Measurements from ENCODE around the gene CXorf66.
"Not testable (repeated sequence)": the region's sequence is repeated elsewhere in the genome, so short reads cannot be mapped to it uniquely, and the experiment has no call there.

The CXorf66 gene

DNA sequence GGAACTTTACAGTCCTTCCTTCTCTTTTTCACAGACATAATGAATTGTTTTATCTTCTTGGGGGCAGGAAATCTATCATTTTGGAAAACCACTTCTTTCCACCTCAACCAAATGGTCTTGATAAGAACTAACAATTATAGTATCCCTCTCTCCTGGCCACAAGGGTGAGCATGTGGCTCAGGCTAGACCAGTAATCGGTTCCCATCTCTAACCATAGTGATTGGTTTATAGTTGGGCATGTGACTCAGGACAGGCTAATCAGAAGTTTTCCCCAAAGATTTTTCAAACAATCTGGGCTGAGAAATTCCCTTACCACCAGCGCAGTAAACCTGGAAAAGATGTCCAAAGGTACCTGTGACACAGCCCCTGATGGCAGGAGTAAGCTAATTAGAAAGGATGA lies 4.0 kb upstream of the CXorf66 start:
- H3K4me3 ChIP-seq (ENCODE audit: low read depth, low read length) = no peak overlapping the region
- TF ChIP-seq, protein P1, sequence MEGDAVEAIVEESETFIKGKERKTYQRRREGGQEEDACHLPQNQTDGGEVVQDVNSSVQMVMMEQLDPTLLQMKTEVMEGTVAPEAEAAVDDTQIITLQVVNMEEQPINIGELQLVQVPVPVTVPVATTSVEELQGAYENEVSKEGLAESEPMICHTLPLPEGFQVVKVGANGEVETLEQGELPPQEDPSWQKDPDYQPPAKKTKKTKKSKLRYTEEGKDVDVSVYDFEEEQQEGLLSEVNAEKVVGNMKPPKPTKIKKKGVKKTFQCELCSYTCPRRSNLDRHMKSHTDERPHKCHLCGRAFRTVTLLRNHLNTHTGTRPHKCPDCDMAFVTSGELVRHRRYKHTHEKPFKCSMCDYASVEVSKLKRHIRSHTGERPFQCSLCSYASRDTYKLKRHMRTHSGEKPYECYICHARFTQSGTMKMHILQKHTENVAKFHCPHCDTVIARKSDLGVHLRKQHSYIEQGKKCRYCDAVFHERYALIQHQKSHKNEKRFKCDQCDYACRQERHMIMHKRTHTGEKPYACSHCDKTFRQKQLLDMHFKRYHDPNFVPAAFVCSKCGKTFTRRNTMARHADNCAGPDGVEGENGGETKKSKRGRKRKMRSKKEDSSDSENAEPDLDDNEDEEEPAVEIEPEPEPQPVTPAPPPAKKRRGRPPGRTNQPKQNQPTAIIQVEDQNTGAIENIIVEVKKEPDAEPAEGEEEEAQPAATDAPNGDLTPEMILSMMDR (IDR thresholded peaks at IDR 0.05; ENCODE audit: low read depth, low read length, missing control alignments) = no peak
- no peak for DNase-seq (ENCODE audit: low read depth)

DNA sequence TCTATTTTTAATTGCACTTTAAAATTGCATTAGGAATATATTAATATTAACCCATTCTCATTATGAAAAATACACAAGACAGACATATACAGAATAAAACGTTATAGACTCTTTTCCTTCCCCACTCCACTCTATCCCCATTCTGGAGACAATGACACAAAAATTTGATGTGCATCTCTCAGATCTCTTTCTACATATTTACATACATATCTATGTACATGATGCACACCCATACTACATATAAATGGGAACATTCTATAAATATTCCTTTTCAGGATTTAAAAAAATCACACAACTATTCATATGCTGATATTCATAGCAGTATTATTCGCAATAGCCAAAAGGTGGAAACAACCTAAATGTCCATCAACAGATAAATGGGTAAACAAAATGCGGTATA lies 2.4 kb upstream of the CXorf66 start:
- TF ChIP-seq, protein P1 (IDR thresholded peaks at IDR 0.05; ENCODE audit: low read depth, low read length, missing control alignments) = no peak
- no peak overlapping the region for H3K4me3 ChIP-seq (ENCODE audit: low read depth, low read length)
- DNase-seq (ENCODE audit: low read depth) = no peak

DNA sequence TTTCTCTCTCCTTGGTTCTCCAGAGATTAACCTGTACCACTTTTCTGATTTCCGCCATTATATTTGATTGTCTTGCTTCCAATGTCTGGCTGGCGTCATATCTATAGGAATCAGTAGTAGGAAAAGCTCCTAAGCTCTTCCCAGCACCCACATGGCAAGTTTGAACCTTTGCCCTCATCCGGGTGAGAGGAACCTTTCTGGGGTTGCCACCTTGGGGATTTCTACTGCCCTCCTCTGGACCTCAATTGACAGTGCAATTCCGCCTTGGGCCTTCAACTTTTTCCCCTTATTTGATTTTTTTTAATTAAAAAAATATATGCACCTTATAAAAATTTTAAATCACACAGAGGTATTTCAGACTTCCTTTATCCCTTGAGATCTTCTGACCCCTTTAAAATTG lies 2.0 kb upstream of the CXorf66 start:
- H3K4me3 ChIP-seq (ENCODE audit: low read depth, low read length) = no peak overlapping the region
- no peak for DNase-seq (ENCODE audit: low read depth)
- TF ChIP-seq, protein P1 (IDR thresholded peaks at IDR 0.05; ENCODE audit: low read depth, low read length, missing control alignments) = peak; percentile 46

DNA sequence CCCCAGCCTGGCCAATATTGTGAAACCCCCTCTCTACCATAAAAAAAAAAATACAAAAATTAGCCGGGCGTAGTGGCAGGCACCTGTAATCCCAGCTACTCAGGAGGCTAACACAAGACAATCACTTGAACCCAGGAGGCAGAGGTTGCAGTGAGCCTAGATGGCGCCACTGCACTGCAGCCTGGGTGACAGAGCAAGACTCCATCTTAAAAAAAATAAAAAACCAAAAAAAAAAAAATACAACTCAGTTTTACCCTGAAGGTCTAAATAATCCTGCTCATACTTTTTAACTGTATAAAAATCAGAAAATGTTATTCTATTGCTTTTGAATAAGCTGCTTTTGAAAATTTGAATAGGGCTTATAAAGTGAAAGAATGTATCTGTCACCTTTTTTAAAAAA lies 838 bp upstream of the CXorf66 start:
- not testable (repeated sequence) for H3K4me3 ChIP-seq (ENCODE audit: low read depth, low read length); DNase-seq (ENCODE audit: low read depth)
- TF ChIP-seq, protein P1 (IDR thresholded peaks at IDR 0.05; ENCODE audit: low read depth, low read length, missing control alignments) = peak; percentile 22

DNA sequence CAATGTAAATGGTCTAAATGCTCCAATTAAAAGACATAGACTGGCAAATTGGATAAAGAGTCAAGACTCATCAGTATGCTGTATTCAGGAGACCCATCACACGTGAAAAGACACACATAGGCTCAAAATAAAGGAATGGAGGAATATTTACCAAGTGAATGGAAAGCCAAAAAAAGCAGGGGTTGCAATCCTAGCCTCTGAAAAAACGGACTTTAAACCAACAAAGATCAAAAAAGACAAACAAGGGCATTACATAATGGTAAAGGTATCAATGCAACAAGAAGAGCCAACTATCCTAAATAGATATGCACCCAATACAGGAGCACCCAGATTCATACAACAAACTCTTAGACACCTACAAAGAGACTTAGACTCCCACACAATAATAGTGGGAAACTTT lies 4.2 kb downstream of the CXorf66 start:
- not testable (repeated sequence) for H3K4me3 ChIP-seq (ENCODE audit: low read depth, low read length); DNase-seq (ENCODE audit: low read depth)

DNA sequence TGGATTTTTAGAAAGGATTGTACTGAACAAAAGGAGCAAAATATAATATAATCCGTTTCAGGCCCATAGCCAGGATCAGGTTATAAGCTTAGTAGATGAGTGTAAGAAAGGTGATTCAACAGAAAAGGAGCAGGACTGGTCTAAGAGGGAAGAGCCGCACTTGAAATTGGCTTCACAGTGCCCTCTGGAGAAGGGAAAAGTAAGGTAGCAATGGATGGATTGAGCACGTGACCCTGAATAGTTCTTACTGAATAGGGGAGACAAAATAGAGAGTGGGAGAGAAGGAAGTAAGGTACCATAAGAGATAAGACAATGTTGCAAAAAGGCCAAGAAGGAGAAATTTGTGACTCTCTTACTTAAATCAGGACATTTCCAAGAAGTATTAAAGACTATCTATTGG lies 15.6 kb downstream of the CXorf66 start:
- TF ChIP-seq, protein P1 (IDR thresholded peaks at IDR 0.05; ENCODE audit: low read depth, low read length, missing control alignments) = no peak
- DNase-seq (ENCODE audit: low read depth) = no peak

DNA sequence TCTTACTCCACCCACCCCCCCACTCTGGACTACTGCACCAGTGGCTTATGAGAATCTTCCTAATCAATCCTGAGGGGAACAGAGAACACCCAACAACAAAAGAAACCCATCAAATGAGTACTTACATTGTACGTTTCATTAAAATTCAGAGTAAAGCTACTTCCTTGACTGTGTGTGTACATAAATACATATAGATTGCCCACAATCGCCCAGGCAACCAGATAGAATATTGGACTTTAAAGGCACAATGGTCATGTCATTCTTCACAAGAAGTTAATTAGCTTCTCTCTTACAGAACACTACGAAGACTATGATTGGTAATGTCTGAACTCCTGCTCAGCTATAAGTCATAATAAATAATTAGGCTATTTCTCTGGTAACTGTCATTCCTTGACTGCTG lies 20.2 kb downstream of the CXorf66 start:
- no peak for DNase-seq (ENCODE audit: low read depth)
- H3K4me3 ChIP-seq (ENCODE audit: low read depth, low read length) = no peak overlapping the region
- TF ChIP-seq, protein P1 (IDR thresholded peaks at IDR 0.05; ENCODE audit: low read depth, low read length, missing control alignments) = no peak

More for the DNA sequence above, 15.6 kb downstream of the CXorf66 start:
- no peak overlapping the region for H3K4me3 ChIP-seq (ENCODE audit: low read depth, low read length)

DNA sequence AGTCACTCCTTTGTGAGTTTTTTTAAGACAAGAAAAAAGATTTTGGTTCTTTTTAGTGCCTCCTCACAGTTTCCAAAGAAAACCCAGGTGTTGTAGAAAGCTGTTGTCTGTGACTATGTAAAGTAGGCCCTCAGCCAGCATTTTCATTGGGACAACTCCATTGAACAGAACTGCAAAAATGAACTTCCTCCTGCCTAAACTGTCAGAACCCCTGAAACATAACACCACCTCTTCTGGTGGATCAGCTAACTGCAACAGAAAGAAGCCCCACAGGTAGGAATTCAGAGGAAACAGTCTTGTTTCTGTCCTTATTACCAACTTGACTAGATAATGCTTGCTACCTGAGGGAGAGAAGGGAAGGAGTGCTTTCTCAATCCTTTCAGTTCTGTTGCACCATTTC lies 29.1 kb downstream of the CXorf66 start:
- TF ChIP-seq, protein P1 (IDR thresholded peaks at IDR 0.05; ENCODE audit: low read depth, low read length, missing control alignments) = peak; percentile 28
- H3K4me3 ChIP-seq (ENCODE audit: low read depth, low read length) = no peak overlapping the region
- DNase-seq (ENCODE audit: low read depth) = no peak

Measured in GM12864 (cell line).